ENCODE results near the gene IFT122. TPM values are rescaled to one million over a fixed set of nuclear protein-coding genes. Genes with fewer than 3 reads are reported as not detected.

IFT122 gene
- total and polyA plus RNA-seq, 2 donors (not counting 3 experiments of a cell fraction or from before 2014, with no cell fraction given) = 38.4 to 41.7 TPM

- Histone ChIP-seq H3K9ac (replicated peaks; ENCODE audit: extremely low read depth, insufficient read depth, low read length) (no peak overlapping the region), H3K4me2 (ENCODE audit: insufficient read depth, low read length) (no peak overlapping the region), H3K4me3 (replicated peaks in 1 of 3; ENCODE audit: insufficient read depth in 1 of 3, low read depth in 1 of 3, low read length in 3 of 3) (no peak overlapping the region), H3K9me1 (replicated peaks; ENCODE audit: control insufficient read depth, extremely low read depth, insufficient read depth, low read length) (no peaks in the 10 kb centered on the region), H4K20me1 (replicated peaks; ENCODE audit: control insufficient read depth, extremely low read depth, insufficient read depth, low read length) (no peaks in the 10 kb centered on the region), H3K27ac (ENCODE audit: insufficient read depth, low read depth, low read length) (no peak overlapping the region), H3K79me2 (ENCODE audit: control insufficient read depth, insufficient read depth, low read length) (no peaks in the 10 kb centered on the region), H3K36me3 (ENCODE audit: control insufficient read depth in 2 of 2, extremely low read depth in 1 of 2, insufficient read depth in 2 of 2, low read length in 2 of 2) (no peaks in the 10 kb centered on the region), H3K9me3 (replicated peaks; ENCODE audit: control insufficient read depth, insufficient read depth, low read length) (no peaks in the 10 kb centered on the region), H2AFZ (ENCODE audit: low read depth, low read length) (no peak overlapping the region), H3K27me3 (ENCODE audit: control insufficient read depth in 2 of 2, insufficient read depth in 2 of 2, low read length in 2 of 2) (peaks cover 0 to 4% of the 10 kb centered on the region in 2 experiments), H3K4me1 (ENCODE audit: control insufficient read depth, extremely low read depth, insufficient read depth, low read length) (peaks cover 6% of the 10 kb centered on the region)
- TF ChIP-seq CTCF (IDR thresholded peaks at IDR 0.05; ENCODE audit: extremely low read depth in 1 of 2, insufficient read depth in 1 of 2, low read depth in 1 of 2, low read length in 2 of 2) (no peak), JUN (IDR thresholded peaks at IDR 0.05; ENCODE audit: borderline replicate concordance, insufficient read depth, insufficient read length, low read depth) (no peak), FOS (IDR thresholded peaks at IDR 0.05; ENCODE audit: borderline replicate concordance, insufficient read depth, low read length) (no peak), MYC (IDR thresholded peaks at IDR 0.05; ENCODE audit: low read depth, low read length) (no peak), EZH2 (IDR thresholded peaks at IDR 0.05; ENCODE audit: borderline replicate concordance, low read depth, low read length, severe bottlenecking) (no peak), POLR2A (IDR thresholded peaks at IDR 0.05; ENCODE audit: low read depth, low read length) (no peak), POLR2AphosphoS5 (IDR thresholded peaks at IDR 0.05; ENCODE audit: insufficient read depth, low read depth, low read length) (no peak), MAX (IDR thresholded peaks at IDR 0.05; ENCODE audit: insufficient read depth, insufficient read length) (no peak), GATA2 (IDR thresholded peaks at IDR 0.05; ENCODE audit: insufficient read depth, insufficient read length, low read depth, low read length) (no peak)
- CTCF ChIA-PET = interaction anchor here (1.7 kb wide), 1 partner anchor 11 kb away, joined by 6 read pairs; no protein-coding TSS in a partner anchor
- no peak for FAIRE-seq
- dilution Hi-C loops (cut with MboI; ENCODE audit: extremely low pct_ligation_motif_present, low sequenced_read_pairs) (no loop called here), intact Hi-C loops (cut with micrococcal nuclease) (no loop called here)
- no TSS peak for BruUV-seq (replicated peaks)
- POLR2A ChIA-PET = no interaction called here
- no peak for DNase-seq (ENCODE audit: low read depth, low spot score)
These were observed 15.7 kb upstream of the IFT122 start for GRCh38 chr3:129424185-129424841.

All from endothelial cell of umbilical vein (primary cell).